Retinal pigment epithelial cell (primary cell): Measurements from ENCODE around the gene TNK1.

ENCODE experiments used
- DNase-seq: peaks from one replicate; pipeline ENCODE4 v3.0.0-alpha.2; 2010; ENCODE audit warnings: low read depth
- H3K4me3 ChIP-seq: 2 replicates; pipeline ENCODE4 v1.5.1; 2011; ENCODE audit warnings: mild to moderate bottlenecking, low read length, control low read depth, moderate library complexity
- CTCF ChIP-seq: conservative IDR thresholded peaks from 2 replicates; pipeline ENCODE4 v1.5.1; 2011; ENCODE audit warnings: low read depth, low read length, control low read depth, inconsistent platforms

The TNK1 gene

GRCh38 chr17:7384489-7385081 is 3.7 kb downstream of the TNK1 start:
- peak overlapping the region; percentile 37 for H3K4me3 ChIP-seq
- no peak for TF ChIP-seq CTCF
- DNase-seq, result no peak

GRCh38 chr17:7388856-7389255 is 8.0 kb downstream of the TNK1 start:
- no peak overlapping the region for H3K4me3 ChIP-seq
- TF ChIP-seq CTCF, result no peak
- DNase-seq, result no peak

GRCh38 chr17:7389924-7390910 is 9.3 kb downstream of the TNK1 start:
- DNase-seq, result no peak
- H3K4me3 ChIP-seq, result no peak overlapping the region
- TF ChIP-seq CTCF, result no peak

- no peak for DNase-seq
- TF ChIP-seq CTCF, result no peak
- H3K4me3 ChIP-seq, result no peak overlapping the region
Observed at GRCh38 chr17:7391307-7391706, 10.4 kb downstream of the TNK1 start.

GRCh38 chr17:7392696-7393612 is 12.1 kb downstream of the TNK1 start:
- no peak for DNase-seq
- TF ChIP-seq CTCF, result no peak
- peak overlapping the region; percentile 85 for H3K4me3 ChIP-seq

- peak; percentile 29 for TF ChIP-seq CTCF
- H3K4me3 ChIP-seq, result peak overlapping the region; percentile 85
- no peak for DNase-seq
Observed at GRCh38 chr17:7393613-7394451, 12.9 kb downstream of the TNK1 start.
